Measurements from ENCODE around the gene SDHC. TPM values are rescaled to one million over a fixed set of nuclear protein-coding genes. Genes with fewer than 3 reads are reported as not detected.

Gene SDHC
- total and polyA plus RNA-seq, 2 experiments from 2014 or later: 84.4 to 107 TPM

- TF ChIP-seq ZNF462 (CRISPR knock-in tag; IDR thresholded peaks at IDR 0.05) (no peak), EZH2phosphoT487 (IDR thresholded peaks at IDR 0.05; ENCODE audit: unreplicated experiment) (no peak), CTCF (conservative IDR thresholded peaks at IDR 0.05; ENCODE audit: low read depth in 2 of 2) (no peak), EZH2 (IDR thresholded peaks at IDR 0.05; ENCODE audit: low read depth, unreplicated experiment) (no peak), ZNF331 (CRISPR knock-in tag; IDR thresholded peaks at IDR 0.05; ENCODE audit: low read depth) (no peak), ZNF114 (CRISPR knock-in tag; IDR thresholded peaks at IDR 0.05) (no peak)
Observed at GRCh38 chr1:161389691-161390558, 75.7 kb downstream of the SDHC start (continued).

Data from GM23338 (cell line).